ENCODE data around the gene ABCA13. TPM values are rescaled to one million over a fixed set of nuclear protein-coding genes. Genes with fewer than 3 reads are reported as not detected.

Gene ABCA13
- total RNA-seq, 1 donor from 2014 or later, result 2.2 TPM

DNA sequence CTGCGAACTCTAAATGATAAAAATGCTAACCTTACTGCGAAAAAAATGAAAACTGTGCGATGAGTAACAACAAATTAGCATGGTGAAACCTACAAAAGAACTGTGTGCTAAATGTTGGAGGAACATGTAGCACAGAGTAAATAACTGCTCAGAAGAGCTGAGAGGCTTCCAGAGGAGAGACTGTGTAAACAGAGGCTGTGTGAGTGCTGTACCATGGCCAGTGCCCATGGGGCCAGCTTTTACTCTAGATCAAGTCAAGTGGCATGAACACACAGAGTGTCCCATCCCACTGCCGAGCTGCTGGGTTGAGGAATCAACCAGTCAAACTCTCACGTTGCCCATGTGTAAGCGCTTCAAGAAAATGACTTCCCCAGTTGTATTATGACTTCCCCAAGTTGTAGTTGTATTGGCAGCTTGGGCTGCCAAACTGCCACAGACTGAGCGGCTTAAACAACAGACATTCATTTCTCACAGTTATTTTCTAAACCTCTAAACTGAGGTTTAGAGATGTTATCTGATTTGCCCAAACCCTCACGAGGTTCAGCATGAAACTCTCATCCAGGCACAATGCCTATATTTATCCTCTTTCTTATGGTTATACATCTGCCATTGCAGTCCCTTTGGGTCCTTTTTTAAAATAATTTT is 270.7 kb downstream of the ABCA13 start:
- Histone ChIP-seq H3K27me3 (ENCODE audit: low read depth) (no peaks in the 10 kb centered on the region), H3K4me1 (no peaks in the 10 kb centered on the region), H3K4me3 (no peak overlapping the region), H3K27ac (no peak overlapping the region), H3K9me3 (no peaks in the 10 kb centered on the region), H3K36me3 (no peaks in the 10 kb centered on the region)
- intact Hi-C loops (cut with DNase I), result no loop called here
- TF ChIP-seq, protein P1, sequence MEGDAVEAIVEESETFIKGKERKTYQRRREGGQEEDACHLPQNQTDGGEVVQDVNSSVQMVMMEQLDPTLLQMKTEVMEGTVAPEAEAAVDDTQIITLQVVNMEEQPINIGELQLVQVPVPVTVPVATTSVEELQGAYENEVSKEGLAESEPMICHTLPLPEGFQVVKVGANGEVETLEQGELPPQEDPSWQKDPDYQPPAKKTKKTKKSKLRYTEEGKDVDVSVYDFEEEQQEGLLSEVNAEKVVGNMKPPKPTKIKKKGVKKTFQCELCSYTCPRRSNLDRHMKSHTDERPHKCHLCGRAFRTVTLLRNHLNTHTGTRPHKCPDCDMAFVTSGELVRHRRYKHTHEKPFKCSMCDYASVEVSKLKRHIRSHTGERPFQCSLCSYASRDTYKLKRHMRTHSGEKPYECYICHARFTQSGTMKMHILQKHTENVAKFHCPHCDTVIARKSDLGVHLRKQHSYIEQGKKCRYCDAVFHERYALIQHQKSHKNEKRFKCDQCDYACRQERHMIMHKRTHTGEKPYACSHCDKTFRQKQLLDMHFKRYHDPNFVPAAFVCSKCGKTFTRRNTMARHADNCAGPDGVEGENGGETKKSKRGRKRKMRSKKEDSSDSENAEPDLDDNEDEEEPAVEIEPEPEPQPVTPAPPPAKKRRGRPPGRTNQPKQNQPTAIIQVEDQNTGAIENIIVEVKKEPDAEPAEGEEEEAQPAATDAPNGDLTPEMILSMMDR (IDR thresholded peaks at IDR 0.05), result no peak
- DNase-seq (no peak), ATAC-seq (peak in 1 of 2 donors; percentile 61)

DNA sequence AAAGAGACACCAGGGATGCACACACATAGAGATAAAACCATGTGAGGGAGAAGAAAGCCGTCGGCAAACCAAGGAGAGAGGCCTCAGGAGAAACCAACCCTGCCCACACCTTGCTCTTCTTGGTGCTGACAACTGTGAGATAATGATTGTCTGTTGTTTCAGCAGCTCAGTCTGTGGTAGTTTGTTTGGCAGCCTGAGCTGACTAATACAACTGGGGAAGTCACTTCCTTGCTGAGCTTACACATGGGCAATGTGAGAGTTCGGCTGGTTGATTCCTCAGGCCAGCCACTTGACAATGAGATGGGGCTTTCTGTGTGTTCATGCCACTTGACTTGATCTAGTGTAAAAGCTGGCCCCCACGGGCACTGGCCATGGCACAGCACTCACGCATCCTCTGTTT is 271.8 kb downstream of the ABCA13 start:
- H3K4me1 ChIP-seq, result no peaks in the 10 kb centered on the region
- TF ChIP-seq, protein P1 (IDR thresholded peaks at IDR 0.05), result no peak
- H3K4me3 ChIP-seq, result no peak overlapping the region
- H3K9me3 ChIP-seq, result no peaks in the 10 kb centered on the region
- DNase-seq (no peak), ATAC-seq (no peak)
- intact Hi-C loops (cut with DNase I), result no loop called here
- no peaks in the 10 kb centered on the region for H3K27me3 ChIP-seq (ENCODE audit: low read depth)
- no peaks in the 10 kb centered on the region for H3K36me3 ChIP-seq
- no peak overlapping the region for H3K27ac ChIP-seq

DNA sequence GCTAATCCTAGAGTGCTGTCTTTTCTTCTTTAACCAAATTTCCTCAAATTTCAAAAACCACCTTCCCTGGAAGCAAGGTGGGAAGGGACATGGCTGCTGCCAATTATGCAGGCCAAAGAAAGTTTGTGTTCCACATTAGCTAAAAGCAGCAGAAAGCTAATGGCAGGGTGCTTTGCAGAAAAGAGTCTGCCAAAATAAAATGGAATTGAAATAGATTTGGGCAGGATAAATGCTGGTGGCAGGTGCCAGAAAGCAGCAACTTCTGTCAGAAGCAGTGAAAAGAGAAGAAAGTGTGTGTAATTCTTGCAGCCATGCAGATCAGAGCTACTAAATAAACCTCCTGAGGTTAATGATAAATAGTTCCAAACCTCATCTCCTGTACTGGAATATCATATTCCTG is 275.5 kb downstream of the ABCA13 start:
- no peak for ATAC-seq

DNA sequence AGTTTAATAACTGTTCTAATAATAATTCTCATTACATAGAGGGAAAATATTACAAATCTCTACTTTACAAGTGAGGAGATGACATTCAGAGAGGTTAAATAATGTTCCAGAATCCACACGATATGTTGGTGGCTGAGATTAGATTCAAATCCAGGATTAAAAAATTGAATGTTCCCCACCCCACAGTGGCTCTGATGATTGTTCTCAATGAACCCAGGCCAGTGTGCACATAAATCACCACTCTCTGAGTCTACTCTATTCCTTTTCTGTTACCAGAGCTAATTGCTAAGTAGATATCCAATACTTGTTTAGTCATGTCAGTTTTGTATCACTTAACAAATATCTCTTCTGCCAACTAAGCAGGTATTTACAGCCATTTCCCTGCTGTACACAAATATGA is 281.0 kb downstream of the ABCA13 start:
- no peak for ATAC-seq
- TF ChIP-seq, protein P1 (IDR thresholded peaks at IDR 0.05), result no peak

More for the DNA sequence above, 275.5 kb downstream of the ABCA13 start:
- Histone ChIP-seq H3K27ac (no peak overlapping the region), H3K9me3 (no peaks in the 10 kb centered on the region), H3K4me1 (no peaks in the 10 kb centered on the region), H3K4me3 (no peak overlapping the region), H3K36me3 (no peaks in the 10 kb centered on the region), H3K27me3 (ENCODE audit: low read depth) (no peaks in the 10 kb centered on the region)
- no peak for DNase-seq
- TF ChIP-seq, protein P1 (IDR thresholded peaks at IDR 0.05), result no peak
- intact Hi-C loops (cut with DNase I), result no loop called here

DNA sequence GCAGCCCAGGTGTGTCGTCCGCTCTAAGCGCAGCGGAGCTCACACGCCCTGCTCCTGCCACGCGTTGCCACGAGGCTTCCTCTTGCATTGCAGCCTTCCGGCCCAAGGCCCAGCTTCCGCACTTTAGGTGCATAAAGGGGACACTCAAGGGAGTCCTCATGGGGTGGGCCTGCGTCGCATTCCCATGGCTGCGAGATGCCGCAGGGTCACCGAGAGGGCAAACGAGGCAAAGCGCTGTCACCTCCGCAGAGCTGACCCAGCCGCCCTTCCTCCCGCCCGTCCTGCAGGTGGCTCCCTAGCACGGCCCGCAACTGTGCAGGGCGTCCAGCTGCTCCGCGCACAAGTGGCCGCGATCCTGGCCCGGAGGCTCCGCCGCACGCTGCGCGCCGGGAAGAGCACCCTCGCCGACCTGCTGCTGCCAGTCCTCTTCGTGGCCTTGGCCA is 283.5 kb downstream of the ABCA13 start:
- Histone ChIP-seq H3K27ac (no peak overlapping the region), H3K4me1 (no peaks in the 10 kb centered on the region), H3K36me3 (no peaks in the 10 kb centered on the region), H3K4me3 (no peak overlapping the region), H3K27me3 (ENCODE audit: low read depth) (no peaks in the 10 kb centered on the region), H3K9me3 (no peaks in the 10 kb centered on the region)
- no peak for ATAC-seq
- TF ChIP-seq, protein P1 (IDR thresholded peaks at IDR 0.05), result no peak
- DNase-seq, result no peak
- intact Hi-C loops (cut with DNase I), result no loop called here

More for the DNA sequence above, 281.0 kb downstream of the ABCA13 start:
- no peaks in the 10 kb centered on the region for H3K9me3 ChIP-seq
- no peak overlapping the region for H3K27ac ChIP-seq
- intact Hi-C loops (cut with DNase I), result no loop called here
- no peak overlapping the region for H3K4me3 ChIP-seq
- DNase-seq, result no peak
- H3K4me1 ChIP-seq, result no peaks in the 10 kb centered on the region
- H3K36me3 ChIP-seq, result no peaks in the 10 kb centered on the region
- no peaks in the 10 kb centered on the region for H3K27me3 ChIP-seq (ENCODE audit: low read depth)
